AML-193 (cell line): ENCODE results near the gene FBXW7.

ENCODE experiments used
- DNase-seq, 2 experiments: peaks; one replicate each; lab custom pipeline; 2025; lab: John Stamatoyannopoulos, UW

Gene FBXW7

DNA sequence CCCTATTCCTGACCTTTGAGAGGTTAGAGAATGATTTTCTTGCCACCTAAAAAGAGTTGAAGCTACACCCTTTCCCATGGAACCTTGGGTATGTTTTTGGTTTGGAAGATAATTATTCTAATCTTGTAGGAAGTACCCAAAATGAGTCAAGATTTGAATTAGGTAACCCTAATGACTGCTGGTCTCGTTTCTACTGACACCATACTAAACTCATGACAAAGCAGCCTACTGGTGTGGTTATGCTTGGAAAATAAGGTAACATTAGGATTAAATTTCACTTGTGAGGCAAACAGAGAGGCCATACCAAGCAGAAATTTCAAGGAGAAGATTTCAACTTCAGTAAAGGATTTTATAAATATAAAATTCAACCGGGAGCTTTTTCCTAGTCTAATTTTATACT, 107.9 kb downstream of the FBXW7 start:
- no peak for DNase-seq

DNA sequence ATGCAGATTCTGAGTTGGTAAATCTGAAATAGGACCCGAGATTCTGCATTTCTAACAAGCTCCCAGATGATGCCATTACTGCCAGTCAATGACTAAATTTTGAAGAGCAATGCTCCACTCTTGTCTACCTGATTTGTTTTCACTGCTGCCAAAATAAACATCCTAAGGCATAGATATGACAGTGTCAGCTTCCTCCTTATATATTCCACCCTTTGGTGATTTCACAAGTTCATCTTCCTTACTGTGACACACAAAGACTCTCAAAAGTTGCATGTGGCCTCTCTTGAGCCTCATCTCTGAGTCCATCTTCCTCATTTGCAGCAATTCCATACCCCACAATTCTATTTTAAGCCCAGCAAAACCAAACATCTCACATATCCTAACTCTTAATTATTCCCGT, 110.9 kb downstream of the FBXW7 start:
- peak; percentile 76 to 84 for DNase-seq

DNA sequence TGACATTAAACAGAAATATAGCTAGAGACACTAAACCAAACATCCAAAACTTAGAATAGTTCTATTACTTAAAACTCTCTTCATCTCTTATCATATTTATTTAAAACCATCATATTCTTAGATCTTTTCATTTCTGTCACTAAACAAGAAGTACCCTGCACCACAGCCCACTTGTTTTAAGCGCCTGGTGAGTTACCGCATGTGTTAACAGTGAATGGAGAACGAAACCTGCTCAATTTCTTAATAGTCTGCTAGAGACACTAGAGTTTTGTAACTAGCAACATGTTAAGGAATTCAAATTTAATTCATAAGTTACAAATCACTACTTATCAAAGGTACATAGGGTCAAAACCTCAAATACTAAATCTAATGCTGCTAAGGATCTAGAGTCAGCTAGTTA, 111.5 kb downstream of the FBXW7 start:
- DNase-seq: no peak

DNA sequence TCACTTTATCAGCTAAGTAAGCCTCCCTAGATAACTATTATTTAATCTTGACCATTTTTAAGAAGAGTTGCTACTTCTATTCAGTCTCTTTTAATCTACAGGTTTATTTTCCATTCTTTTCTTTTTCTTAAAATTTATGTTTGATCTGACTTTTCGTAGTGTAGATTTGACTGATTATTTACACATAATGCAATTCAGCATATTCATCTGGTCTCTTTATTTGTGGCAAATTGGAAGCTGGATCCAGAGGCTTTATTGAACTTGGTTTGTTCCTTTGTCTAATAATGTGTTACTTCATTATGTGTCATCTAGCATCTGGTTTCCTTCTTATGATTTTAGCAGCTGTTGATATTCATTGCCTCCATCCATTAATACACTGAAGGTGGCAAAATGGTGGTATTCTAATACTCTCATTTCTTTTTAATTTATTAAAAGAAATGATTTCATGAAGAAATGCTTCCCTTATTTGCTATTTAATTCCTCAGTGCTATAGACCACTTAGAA, 113.0 kb downstream of the FBXW7 start:
- no peak for DNase-seq

DNA sequence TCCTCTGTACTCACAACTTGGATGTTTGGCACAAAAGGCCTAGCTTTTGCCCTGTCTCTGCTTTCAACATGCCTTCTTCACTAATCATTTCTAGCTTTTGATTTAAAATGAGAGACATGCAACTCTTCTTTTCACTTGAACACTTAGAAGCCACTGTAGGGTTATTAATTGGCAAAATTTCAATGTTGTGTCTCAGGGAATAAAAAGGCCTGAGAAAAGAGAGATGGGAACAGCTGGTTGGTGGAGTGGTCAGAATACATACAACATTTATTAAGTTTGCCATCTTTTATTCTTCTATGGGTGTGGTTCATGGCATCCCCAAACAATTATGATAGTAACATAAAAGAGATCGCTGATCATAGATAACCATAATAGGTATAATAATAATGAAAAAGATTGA, 114.3 kb downstream of the FBXW7 start:
- no peak for DNase-seq

DNA sequence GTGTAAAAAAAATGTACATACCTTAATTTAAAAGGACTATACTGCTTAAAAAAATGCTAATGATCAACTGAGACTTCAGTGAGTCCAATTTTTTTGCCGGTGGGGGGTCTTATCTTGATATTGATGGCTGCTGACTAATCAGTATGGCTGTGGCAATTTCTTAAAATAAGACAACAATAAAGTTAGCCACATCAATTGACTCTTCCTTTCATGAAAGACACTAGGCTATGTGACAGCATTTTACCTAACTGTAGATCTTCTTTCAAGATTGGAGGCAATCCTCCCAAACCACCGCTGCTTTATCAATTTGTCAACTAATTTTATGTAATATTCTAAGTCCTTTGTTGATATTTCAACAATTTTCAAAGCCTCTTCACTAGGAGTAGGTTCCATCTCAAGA, 116.1 kb downstream of the FBXW7 start:
- DNase-seq: no peak

DNA sequence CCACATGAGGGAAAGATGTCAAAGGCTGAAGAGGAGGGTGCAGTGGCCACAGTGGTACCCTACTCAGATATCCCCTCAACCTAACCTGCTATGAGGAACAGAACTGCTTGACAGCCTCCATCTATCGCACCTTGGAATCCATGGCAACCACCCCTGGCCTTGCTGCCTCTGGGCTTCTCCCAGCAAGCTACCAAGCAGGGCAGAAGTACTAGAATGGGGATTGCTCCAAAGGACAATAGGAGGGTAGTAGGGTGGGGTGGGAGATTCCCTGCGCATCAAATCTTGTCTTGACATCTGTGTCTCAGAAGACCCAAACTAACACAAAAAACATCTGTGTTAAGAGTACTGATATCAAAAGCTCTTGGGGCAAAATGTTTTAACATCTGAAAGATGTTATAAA, 118.2 kb downstream of the FBXW7 start:
- DNase-seq: no peak

DNA sequence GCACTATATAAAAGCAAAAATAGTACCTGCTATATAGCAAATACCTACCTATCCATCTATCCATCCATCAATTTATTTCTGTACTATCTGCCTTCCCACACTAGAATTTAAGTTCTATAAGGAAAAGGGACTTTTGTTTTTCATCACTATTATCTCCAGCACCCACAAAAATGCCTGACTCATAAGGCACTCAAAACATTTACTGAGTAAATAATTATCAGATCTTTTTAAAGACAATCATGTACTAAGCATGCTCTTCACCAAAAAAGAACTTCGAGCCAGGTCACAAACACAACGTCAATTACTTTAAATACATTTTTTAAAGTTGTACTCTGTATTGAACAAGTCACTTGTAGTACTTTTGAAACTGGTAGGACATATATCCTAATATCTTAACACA, 119.9 kb downstream of the FBXW7 start:
- DNase-seq: no peak

DNA sequence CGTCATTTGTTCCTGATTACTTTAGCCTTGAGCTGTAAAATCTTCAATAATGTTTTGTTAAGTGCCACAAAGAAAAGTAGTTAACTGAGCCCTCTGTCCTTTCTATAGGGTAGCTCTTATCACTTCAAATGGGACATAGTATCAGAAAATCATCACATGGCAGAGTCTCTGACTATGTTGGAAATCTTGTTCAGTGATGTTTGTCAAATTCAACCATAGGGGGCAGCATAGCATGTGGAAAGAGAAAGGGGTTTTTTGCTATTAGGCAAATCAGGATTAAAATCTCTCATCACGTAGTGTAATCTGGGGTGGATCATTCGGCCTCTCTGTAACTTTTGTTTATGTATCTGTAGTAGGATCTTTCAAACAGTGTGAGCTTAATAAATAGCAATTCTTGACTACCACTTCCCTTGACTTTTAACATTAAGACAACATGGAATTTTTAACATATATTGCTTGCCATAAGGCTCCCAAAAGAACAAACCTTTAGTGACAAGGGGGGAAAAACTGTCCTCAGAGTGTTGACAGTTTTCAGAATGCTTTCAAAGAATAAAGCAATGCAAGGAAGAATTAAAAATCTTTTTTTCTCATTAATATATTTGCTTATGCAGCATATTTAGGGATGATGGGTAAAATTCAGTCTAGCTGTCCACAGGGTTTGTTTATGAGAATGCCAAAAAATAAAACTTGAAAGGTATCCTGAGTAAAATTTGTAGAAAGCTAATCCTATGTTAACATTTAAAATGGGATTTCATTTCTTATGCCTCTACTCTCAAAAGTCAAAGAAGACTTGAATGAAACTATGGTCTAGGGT, 127.2 kb downstream of the FBXW7 start:
- DNase-seq: peak; percentile 46 to 56

DNA sequence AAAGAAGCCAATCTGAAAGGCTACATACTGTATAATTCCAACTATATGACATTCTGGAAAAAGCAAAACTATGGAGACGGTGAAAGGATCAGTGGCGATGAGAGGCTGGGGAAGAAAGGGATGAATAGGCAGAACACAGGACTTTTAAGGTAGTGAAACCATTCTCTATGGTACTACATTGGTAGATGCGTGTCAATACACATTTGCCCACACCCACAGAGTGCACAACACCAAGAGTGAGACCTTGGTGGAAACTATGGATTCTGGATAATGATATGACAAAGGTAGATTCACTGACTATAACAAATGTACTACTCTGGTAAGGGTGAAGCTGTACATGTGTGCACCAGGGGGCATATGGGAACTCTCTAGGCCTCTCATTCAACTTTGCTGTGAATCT, 134.5 kb downstream of the FBXW7 start:
- no peak for DNase-seq

DNA sequence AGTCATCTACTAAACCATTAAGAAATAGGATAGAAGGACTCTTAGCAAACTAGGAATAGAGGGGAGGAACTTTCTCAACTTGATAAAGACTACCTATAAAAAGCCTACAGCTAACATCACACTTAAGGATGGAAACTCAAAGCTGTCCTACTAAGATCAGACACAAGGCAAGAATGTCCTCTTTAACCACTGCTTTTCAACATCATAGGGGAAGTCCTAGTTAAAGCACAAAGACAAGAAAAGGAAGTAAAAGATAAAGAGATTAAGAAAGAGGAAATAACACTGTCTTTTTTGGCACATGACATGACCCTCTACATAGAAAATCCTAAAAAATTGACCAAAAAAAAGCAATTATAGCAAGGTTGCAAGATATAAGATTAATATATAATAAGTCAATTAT, 136.6 kb downstream of the FBXW7 start:
- peak; percentile 83 to 92 for DNase-seq

DNA sequence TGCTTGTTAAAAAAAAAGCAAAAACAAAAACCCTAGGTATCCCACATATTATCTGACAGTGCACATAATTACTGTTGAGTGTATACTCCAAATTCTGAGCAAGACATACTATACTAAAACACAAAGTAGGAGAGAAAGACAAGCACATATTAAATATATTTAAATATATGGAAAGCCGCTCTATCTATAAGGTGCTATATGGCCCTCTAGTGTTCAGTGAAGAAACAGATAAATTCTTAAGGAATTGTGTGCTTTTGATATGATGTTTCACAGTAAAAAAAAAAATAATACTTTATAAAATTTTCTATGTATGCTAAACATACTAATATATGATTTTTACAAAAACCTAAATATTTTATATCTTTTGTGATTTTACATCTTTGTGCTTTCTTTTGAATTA, 137.8 kb downstream of the FBXW7 start:
- peak; percentile 41 to 50 for DNase-seq

DNA sequence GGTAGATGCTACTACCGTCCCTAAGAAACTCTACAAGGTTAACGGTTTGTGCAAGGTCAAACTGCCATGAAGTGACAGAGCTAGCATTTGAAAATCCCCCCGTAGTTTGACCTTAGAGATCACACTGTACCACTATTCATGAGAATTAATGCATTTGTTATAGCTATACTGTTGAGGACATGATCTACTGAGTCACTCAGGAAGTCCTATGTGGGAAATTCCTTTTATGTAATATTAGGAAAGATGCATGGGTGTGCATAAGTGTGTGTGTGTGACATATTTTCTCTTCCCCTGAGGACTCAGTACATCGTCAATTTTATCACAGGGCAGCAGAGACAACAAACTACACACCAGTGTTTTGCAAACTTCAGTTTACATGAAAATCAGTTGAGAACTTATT, 141.1 kb downstream of the FBXW7 start:
- no peak for DNase-seq

DNA sequence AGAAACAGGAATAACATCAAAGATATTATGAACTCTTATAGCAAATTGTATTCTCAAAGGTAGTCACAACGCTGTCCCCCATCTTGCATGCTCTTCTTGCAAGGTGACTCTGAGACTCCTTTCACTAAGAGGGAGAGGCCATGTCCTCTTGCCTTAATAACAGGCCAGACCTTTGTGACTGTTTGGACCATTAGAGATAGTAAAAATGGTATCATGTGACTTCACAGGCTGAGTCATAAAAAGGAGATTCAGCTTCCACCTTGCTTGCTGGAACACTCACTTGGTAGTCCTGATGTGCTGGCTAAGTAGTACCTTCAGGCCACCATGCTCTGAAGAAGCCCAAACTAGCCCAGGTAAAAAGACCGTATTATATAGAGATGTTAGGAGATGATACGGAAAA, 143.8 kb downstream of the FBXW7 start:
- no peak for DNase-seq

DNA sequence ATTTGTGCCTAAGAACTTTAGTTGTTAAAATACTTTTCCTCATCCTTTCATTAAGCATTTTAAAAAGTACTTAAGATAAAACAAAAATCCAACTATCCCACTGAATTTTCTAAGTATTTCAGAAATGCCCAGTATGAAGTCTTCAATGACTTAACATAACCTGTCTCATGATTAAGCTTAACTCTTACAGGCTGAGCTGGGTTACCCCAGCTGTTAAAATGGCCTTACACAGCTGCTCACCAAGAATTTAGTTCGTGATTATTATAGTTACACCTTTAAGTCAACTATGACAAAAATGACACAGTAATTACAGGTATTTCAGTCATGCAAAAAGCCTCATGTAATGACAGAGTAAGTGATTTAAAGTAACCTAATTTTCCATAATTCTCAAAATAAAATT, 145.7 kb downstream of the FBXW7 start:
- no peak for DNase-seq

DNA sequence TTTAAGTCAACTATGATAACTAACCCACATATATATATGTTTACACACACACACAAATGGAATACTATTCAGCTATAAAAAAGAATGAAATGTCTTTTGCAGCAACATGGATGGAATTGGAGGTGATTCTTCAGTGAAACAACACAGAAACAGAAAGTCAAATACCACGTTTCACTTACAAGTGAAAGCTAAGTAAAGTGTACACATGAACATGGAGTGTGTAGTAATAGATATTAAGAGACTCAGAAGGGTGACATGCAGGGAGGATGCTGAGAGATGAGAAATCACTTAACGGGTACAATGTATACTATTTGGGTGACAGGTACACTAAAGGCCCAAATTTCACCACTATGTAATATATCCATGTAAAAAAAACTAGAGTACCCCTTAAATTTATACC, 146.5 kb downstream of the FBXW7 start:
- no peak for DNase-seq

DNA sequence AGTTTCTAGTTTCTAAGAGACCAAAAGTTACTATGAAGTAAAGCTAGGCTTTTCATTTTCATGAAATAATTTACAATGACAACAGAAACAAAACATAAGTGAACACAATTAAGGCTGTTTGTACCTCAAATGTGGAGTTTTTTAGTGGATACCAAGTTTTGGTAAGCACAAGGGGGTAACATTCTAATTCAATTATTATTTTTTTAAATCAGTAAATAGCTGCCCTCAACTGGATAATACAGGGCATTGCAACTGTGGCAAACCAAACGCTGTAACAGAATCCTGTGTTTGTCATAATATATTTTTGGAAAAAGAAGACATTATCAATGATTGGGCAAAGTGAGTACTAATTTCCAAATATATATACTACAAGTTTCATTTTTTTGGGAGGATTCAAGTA, 150.3 kb downstream of the FBXW7 start:
- peak; percentile 27 to 35 for DNase-seq

DNA sequence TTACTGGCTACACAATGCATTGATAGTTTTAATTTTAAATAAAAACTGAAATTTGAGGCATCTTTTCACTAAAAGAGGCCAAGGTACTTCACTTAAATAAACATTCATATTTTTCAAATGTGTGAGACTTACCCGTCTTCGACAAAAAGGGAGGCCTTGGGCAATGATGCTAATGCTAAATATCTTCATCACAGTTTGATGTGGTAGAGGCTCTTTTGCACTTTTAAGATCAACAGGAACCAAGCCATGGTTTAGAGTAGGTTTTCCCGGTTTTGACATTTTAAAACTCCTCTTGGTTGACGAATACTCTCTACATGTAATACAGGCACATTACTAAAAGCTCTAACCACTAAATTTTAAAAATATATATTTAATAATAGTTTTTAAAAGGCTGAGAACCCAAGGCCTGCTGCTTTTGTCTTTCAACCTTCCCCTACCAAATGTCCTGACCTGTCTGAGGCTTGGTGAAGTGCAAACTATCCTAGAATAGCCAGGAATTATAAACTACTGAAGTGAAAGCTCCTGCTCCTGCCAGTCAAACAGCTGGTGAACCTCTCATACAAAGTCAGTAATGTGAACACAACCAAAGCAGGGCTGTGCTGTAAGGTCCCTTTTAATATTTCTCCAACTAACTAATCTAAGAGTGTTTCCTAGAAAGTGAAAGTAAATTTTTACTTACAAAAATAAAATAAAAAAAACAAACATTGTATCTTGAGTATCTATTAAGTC, 153.7 kb downstream of the FBXW7 start:
- no peak for DNase-seq

DNA sequence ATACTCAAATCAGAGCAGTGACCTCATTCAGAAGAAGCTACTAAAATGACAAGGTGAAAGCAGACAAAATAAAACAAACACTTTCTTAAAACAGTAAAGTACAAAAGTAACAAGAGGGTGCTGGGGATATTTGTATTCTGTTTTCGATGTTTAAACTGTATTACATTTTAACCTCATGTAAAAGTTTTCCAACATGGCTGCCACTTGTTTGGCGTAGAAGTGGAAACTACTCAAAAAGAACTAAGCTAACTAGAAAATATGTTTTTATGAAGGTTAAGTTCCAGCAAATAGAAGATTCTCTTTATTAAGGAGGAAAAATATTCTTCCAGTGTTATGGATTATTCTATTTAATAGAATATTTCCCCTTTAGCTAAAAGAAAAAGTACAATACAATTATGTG, 155.0 kb downstream of the FBXW7 start:
- no peak for DNase-seq

DNA sequence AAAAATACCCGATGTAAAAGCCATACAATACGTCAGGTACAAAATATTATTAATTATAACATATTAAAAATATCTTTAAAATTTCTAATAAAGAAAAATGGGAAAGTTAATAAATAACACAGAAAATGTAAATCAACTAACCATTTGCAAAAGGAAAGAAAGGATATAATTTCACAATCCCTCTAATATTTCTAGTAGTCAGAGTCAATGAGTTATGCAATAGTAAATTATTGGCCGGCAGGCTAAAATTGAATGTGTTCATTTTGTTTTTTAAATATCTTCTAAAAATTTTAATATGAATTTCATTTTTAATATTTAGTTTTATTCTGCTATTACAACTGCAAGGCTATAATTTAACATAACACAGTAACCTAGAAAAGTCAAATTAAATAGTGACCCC, 155.7 kb downstream of the FBXW7 start:
- DNase-seq: peak in 1 of 2 experiments; percentile 15

DNA sequence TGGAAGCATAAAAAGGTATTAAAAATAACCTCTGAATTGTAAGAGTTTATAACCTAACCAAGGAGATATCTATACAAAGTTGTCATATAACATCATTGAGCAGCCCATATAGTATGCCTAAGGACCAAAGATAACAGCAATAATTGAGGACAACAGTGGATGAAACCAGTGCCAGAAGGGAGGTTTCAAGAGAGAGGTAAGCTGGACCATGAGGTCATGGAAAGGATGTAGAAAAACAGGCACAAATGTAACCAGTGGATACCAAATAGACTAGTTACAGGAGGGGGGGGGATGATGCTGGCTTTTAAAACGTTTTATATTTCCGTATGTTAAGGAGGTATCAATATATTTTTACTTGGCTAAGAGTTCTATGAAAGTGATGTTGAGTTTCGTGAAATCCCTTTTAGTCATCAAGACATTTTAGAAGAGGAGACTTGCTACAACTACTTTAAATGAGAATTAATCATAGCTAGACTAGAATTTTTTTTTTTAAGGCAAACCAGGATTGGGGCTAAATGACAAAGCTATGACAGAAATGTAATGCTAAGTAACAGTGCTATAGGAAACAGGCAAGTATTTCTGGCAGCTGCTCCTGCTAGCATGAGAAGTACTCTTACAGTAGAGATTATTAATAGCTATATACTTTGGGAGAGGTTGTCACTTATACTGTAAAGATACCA, 161.1 kb downstream of the FBXW7 start:
- no peak for DNase-seq

DNA sequence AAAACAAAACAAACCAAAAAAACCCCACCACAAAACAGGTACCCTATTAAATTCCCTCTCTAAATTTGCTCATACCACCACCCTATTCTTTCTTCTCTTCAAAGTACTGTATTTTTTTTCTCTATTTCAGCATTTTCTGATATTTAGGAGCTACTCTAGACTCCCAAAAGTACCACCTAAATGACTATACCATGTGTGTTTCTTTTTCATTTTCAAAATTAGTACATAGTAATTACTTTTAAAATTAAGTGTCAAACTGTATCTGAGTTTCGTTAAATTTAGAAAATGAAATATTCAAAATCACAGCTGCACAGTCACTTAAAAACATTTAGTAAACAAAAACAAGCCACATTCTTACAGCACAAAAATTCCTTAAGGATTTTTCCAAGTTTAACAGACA, 161.7 kb downstream of the FBXW7 start:
- no peak for DNase-seq

DNA sequence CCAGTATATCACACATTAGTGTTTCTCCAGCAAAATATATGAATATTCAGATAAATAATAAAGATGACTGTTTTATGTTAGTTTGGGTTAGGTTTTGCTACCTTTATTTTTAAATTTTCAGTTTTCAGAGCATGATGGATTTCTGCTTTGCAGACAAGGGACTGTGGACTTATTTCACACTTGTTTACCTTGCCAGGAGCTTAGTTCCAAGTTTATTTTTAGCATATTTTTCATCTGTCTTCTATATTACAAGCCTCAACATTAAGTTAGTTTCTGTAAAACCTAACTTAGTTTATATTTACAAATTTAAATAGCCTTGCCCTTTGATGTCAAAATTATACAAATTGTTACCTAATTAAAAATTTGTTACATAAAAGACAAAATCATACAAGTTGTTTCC, 163.4 kb downstream of the FBXW7 start:
- no peak for DNase-seq
